Panc1 (cell line): ENCODE data around the gene NTNG1. TPM values are rescaled to one million over a fixed set of nuclear protein-coding genes. Genes with fewer than 3 reads are reported as not detected.

Source experiments
- ATAC-seq: fragments of 200-7000 bp; cut with Tn5 transposase; 2 replicates; pipeline ENCODE4 v1.9.1; 2020; ENCODE audit warnings: mild to moderate bottlenecking, moderate library complexity
- BruUV-seq: library from RNA; stranded (reverse); fragments of 400-500 nt; replicated peaks from 2 replicates; lab custom pipeline; 2021; lab: Mats Ljungman, UMichigan
- CTCF ChIA-PET: fragments of 300-600 bp; sonication (Branson Sonifier 250); formaldehyde crosslinking; loops from one replicate; lab custom pipeline; 2022; ENCODE audit warnings: antibody characterized with exemption; lab: Charles Lee
- POLR2A ChIA-PET: fragments of 300-600 bp; sonication (Branson Sonifier 250); formaldehyde crosslinking; loops from one replicate; lab custom pipeline; 2022; ENCODE audit warnings: antibody characterized with exemption; lab: Charles Lee
- DNase-seq: peaks from one replicate; pipeline ENCODE4 v3.0.0-alpha.2; 2010; ENCODE audit warnings: low read depth, low spot score
- H3K27ac ChIP-seq: 2 replicates; pipeline ENCODE4 v1.5.1; 2011; ENCODE audit warnings: mild to moderate bottlenecking, low read length, inconsistent platforms
- H3K27me3 ChIP-seq: fragments of 200-500 bp; sonication (Bioruptor generic); 2 replicates; pipeline ENCODE4 v1.6.0; 2014; ENCODE audit warnings: low read length, inconsistent platforms; ENCODE audit not compliant: control insufficient read depth, insufficient read depth
- H3K36me3 ChIP-seq: fragments of 200-500 bp; sonication (Bioruptor generic); 2 replicates; pipeline ENCODE4 v1.5.1; 2014; ENCODE audit warnings: inconsistent platforms, mild to moderate bottlenecking, low read length, moderate library complexity; ENCODE audit not compliant: control insufficient read depth, insufficient read depth
- H3K4me1 ChIP-seq: 2 replicates; pipeline ENCODE4 v1.5.1; 2011; ENCODE audit warnings: inconsistent platforms, mild to moderate bottlenecking, low read length, moderate library complexity; ENCODE audit not compliant: control insufficient read depth, insufficient read depth
- H3K4me3 ChIP-seq, 2 experiments: 2 replicates each; pipeline ENCODE4 v1.5.1; 2011 to 2012; ENCODE audit warnings: low read depth in 2 of 2, low read length in 2 of 2, mild to moderate bottlenecking in 2 of 2, inconsistent platforms in 1 of 2, moderate library complexity in 1 of 2
- H3K9me3 ChIP-seq: fragments of 200-500 bp; sonication (Bioruptor generic); 2 replicates; pipeline ENCODE4 v1.5.1; 2014; ENCODE audit warnings: low read depth, mild to moderate bottlenecking, inconsistent platforms, low read length, moderate library complexity; ENCODE audit not compliant: control insufficient read depth, insufficient read depth
- CTCF ChIP-seq: fragments of 450-650 bp; IDR thresholded peaks from 2 replicates; pipeline ENCODE4 v1.5.1; 2017; ENCODE audit warnings: mild to moderate bottlenecking
- POLR2AphosphoS5 ChIP-seq: IDR thresholded peaks from 2 replicates; pipeline ENCODE4 v1.6.1; 2012; ENCODE audit warnings: mild to moderate bottlenecking, low read depth, low read length, moderate library complexity
- REST ChIP-seq, 2 experiments: IDR thresholded peaks; 2 replicates each; pipeline ENCODE4 v1.6.1; 2011 to 2012; ENCODE audit warnings: low read depth in 2 of 2, control low read depth in 1 of 2, low read length in 1 of 2, mild to moderate bottlenecking in 1 of 2, moderate library complexity in 1 of 2; ENCODE audit not compliant: insufficient read depth in 1 of 2
- SIN3A ChIP-seq: IDR thresholded peaks from 2 replicates; pipeline ENCODE4 v1.6.1; 2012; ENCODE audit warnings: low read depth, mild to moderate bottlenecking, low read length, moderate library complexity, borderline replicate concordance; ENCODE audit not compliant: insufficient read depth
- TCF7L2 ChIP-seq: IDR thresholded peaks from 2 replicates; pipeline ENCODE4 v1.6.1; 2011; ENCODE audit warnings: mild to moderate bottlenecking, low read depth, low read length, inconsistent platforms
- in situ Hi-C: cut with HindIII; loops from 2 replicates; pipeline ENCODE4 v1.10.0; 2016; ENCODE audit warnings: low sequenced_read_pairs, low pct_unique_long_range_greater_than_20kb
- intact Hi-C: fragments of 100-400 bp; cut with micrococcal nuclease; formaldehyde crosslinking; loops from one replicate; pipeline ENCODE4 v1.10.0; 2022; ENCODE audit not compliant: unreplicated experiment
- total RNA-seq: library from RNA; stranded (reverse); gene quantifications from one replicate; pipeline ENCODE4 v1.2.1, GENCODE V29; 2021; ENCODE audit not compliant: unreplicated experiment

Gene NTNG1
- total RNA-seq, 1 experiment from 2014 or later = 0.13 TPM

GRCh38 chr1:107315652-107316051 lies 174.8 kb downstream of the NTNG1 start:
- Histone ChIP-seq H3K36me3 (no peaks in the 10 kb centered on the region), H3K27me3 (no peaks in the 10 kb centered on the region), H3K9me3 (no peaks in the 10 kb centered on the region), H3K4me3 (no peak overlapping the region), H3K27ac (no peak overlapping the region), H3K4me1 (no peaks in the 10 kb centered on the region)
- ATAC-seq (no peak), DNase-seq (no peak)
- in situ Hi-C loops (no loop called here), intact Hi-C loops (no loop called here)
- CTCF ChIA-PET = no interaction called here
- POLR2A ChIA-PET = no interaction called here
- TF ChIP-seq CTCF (no peak), POLR2AphosphoS5 (no peak), TCF7L2 (no peak), REST (IDR thresholded peaks at IDR 0.05; ENCODE audit: insufficient read depth in 1 of 2, low read depth in 2 of 2, low read length in 1 of 2) (no peak), SIN3A (no peak)
- no TSS peak for BruUV-seq

- no TSS peak for BruUV-seq
- H3K4me1 ChIP-seq = no peaks in the 10 kb centered on the region
- ChIA-PET POLR2A (no interaction called here), CTCF (no interaction called here)
- no peaks in the 10 kb centered on the region for H3K9me3 ChIP-seq
- ATAC-seq = no peak
- DNase-seq = no peak
- H3K27me3 ChIP-seq = no peaks in the 10 kb centered on the region
- no peaks in the 10 kb centered on the region for H3K36me3 ChIP-seq
- intact Hi-C loops (no loop called here), in situ Hi-C loops (no loop called here)
- TF ChIP-seq REST (IDR thresholded peaks at IDR 0.05; ENCODE audit: insufficient read depth in 1 of 2, low read depth in 2 of 2, low read length in 1 of 2) = no peak
- TF ChIP-seq POLR2AphosphoS5 = no peak
- no peak for TF ChIP-seq CTCF
- no peak for TF ChIP-seq TCF7L2
- TF ChIP-seq SIN3A = no peak
- H3K4me3 ChIP-seq = no peak overlapping the region
- no peak overlapping the region for H3K27ac ChIP-seq
Observed at GRCh38 chr1:107318932-107319331, 178.1 kb downstream of the NTNG1 start.
